ENCODE results near the gene FAM53B.

Gene FAM53B

GRCh38 chr10:124677749-124678556 is 66.2 kb downstream of the FAM53B start:
- DNase-seq (ENCODE audit: low read depth) = peak; percentile 71

- DNase-seq (ENCODE audit: low read depth) = no peak
Measured at GRCh38 chr10:124677293-124677699, 66.9 kb downstream of the FAM53B start.

GRCh38 chr10:124676416-124677062 is 67.6 kb downstream of the FAM53B start:
- no peak for DNase-seq (ENCODE audit: low read depth)

- no peak for DNase-seq (ENCODE audit: low read depth)
Measured at GRCh38 chr10:124675824-124676223, 68.4 kb downstream of the FAM53B start.

GRCh38 chr10:124675261-124675660 is 68.9 kb downstream of the FAM53B start:
- DNase-seq (ENCODE audit: low read depth) = no peak

GRCh38 chr10:124674768-124675222 is 69.4 kb downstream of the FAM53B start:
- DNase-seq (ENCODE audit: low read depth) = peak; percentile 40

GRCh38 chr10:124672181-124672638 is 72.0 kb downstream of the FAM53B start:
- no peak for DNase-seq (ENCODE audit: low read depth)

GRCh38 chr10:124671486-124672075 is 72.6 kb downstream of the FAM53B start:
- peak; percentile 42 for DNase-seq (ENCODE audit: low read depth)

- DNase-seq (ENCODE audit: low read depth) = no peak
Measured at GRCh38 chr10:124670849-124671248, 73.3 kb downstream of the FAM53B start.

- DNase-seq (ENCODE audit: low read depth) = no peak
Measured at GRCh38 chr10:124669824-124670654, 74.1 kb downstream of the FAM53B start.

- no peak for DNase-seq (ENCODE audit: low read depth)
Measured at GRCh38 chr10:124669141-124669823, 74.9 kb downstream of the FAM53B start.

GRCh38 chr10:124668517-124669051 is 75.6 kb downstream of the FAM53B start:
- DNase-seq (ENCODE audit: low read depth) = no peak

- DNase-seq (ENCODE audit: low read depth) = no peak
Measured at GRCh38 chr10:124667425-124668345, 76.5 kb downstream of the FAM53B start.

- DNase-seq (ENCODE audit: low read depth) = no peak
Measured at GRCh38 chr10:124666494-124666893, 77.7 kb downstream of the FAM53B start.

- no peak for DNase-seq (ENCODE audit: low read depth)
Measured at GRCh38 chr10:124665980-124666379, 78.2 kb downstream of the FAM53B start.

- no peak for DNase-seq (ENCODE audit: low read depth)
Measured at GRCh38 chr10:124665558-124665957, 78.6 kb downstream of the FAM53B start.

- no peak for DNase-seq (ENCODE audit: low read depth)
Measured at GRCh38 chr10:124665091-124665490, 79.1 kb downstream of the FAM53B start.

GRCh38 chr10:124663766-124664360 is 80.3 kb downstream of the FAM53B start:
- no peak for DNase-seq (ENCODE audit: low read depth)

GRCh38 chr10:124663228-124663627 is 81.0 kb downstream of the FAM53B start:
- DNase-seq (ENCODE audit: low read depth) = no peak
